HG03103 (cell line): ENCODE data around the gene OSBPL9.

Experiments
- ATAC-seq: cut with Tn5 transposase; IDR thresholded peaks from one replicate; pipeline ENCODE4 v1.9.1; 2021; ENCODE audit warnings: low read depth; ENCODE audit not compliant: unreplicated experiment

The OSBPL9 gene

GRCh38 chr1:51616903-51617708 lies at the start of gene OSBPL9:
OSBPL9 (plus strand) TSS chr1:51617092; CDS start chr1:51617111, 19 bp downstream.
- ATAC-seq = peak; percentile 93

- no peak for ATAC-seq
Observed at GRCh38 chr1:51567653-51568052, 49.2 kb upstream of the OSBPL9 start.

- no peak for ATAC-seq
Observed at GRCh38 chr1:51568231-51568935, 48.5 kb upstream of the OSBPL9 start.

GRCh38 chr1:51569284-51570062 lies 47.4 kb upstream of the OSBPL9 start:
- peak; percentile 72 for ATAC-seq

- ATAC-seq = no peak
Observed at GRCh38 chr1:51570063-51570710, 46.7 kb upstream of the OSBPL9 start.

GRCh38 chr1:51572365-51572764 lies 44.5 kb upstream of the OSBPL9 start:
- no peak for ATAC-seq

GRCh38 chr1:51574796-51575195 lies 42.1 kb upstream of the OSBPL9 start:
- no peak for ATAC-seq

GRCh38 chr1:51575406-51576084 lies 41.3 kb upstream of the OSBPL9 start:
- no peak for ATAC-seq

- ATAC-seq = no peak
Observed at GRCh38 chr1:51576085-51576444, 40.8 kb upstream of the OSBPL9 start.

- ATAC-seq = no peak
Observed at GRCh38 chr1:51576923-51577322, 40.0 kb upstream of the OSBPL9 start.

- ATAC-seq = peak; percentile 81
Observed at GRCh38 chr1:51578383-51579109, 38.3 kb upstream of the OSBPL9 start.

GRCh38 chr1:51581238-51581637 lies 35.7 kb upstream of the OSBPL9 start:
- ATAC-seq = no peak

- ATAC-seq = no peak
Observed at GRCh38 chr1:51583532-51583931, 33.4 kb upstream of the OSBPL9 start.

- no peak for ATAC-seq
Observed at GRCh38 chr1:51584021-51584420, 32.9 kb upstream of the OSBPL9 start.

- ATAC-seq = no peak
Observed at GRCh38 chr1:51592711-51593110, 24.2 kb upstream of the OSBPL9 start.

GRCh38 chr1:51594716-51595115 lies 22.2 kb upstream of the OSBPL9 start:
- no peak for ATAC-seq

- no peak for ATAC-seq
Observed at GRCh38 chr1:51600529-51600928, 16.4 kb upstream of the OSBPL9 start.

- ATAC-seq = no peak
Observed at GRCh38 chr1:51600965-51601364, 15.9 kb upstream of the OSBPL9 start.

GRCh38 chr1:51605961-51606723 lies 10.8 kb upstream of the OSBPL9 start:
- no peak for ATAC-seq
